HS-5 (cell line): ENCODE measurements around the gene PCDHGA3.
"Not testable (repeated sequence)": the region's sequence is repeated elsewhere in the genome, so short reads cannot be mapped to it uniquely, and the experiment has no call there.

Source experiments
- DNase-seq: peaks from one replicate; pipeline ENCODE4 v3.0.0-alpha.2; 2012; ENCODE audit warnings: low read depth

Gene PCDHGA3

DNA sequence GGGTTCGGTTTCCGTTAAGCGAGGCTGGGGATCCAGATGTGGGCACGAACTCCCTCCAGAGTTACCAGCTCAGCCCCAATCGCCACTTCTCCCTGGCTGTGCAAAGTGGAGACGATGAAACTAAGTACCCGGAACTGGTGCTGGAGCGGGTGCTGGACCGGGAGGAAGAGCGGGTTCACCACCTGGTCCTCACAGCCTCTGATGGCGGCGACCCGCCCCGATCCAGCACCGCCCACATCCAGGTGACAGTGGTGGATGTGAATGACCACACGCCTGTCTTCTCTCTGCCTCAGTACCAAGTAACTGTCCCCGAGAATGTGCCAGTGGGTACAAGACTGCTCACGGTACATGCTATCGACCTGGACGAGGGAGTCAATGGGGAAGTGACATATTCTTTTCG, 39.7 kb downstream of the PCDHGA3 start:
- no peak for DNase-seq

- DNase-seq, result no peak
These were observed 41.0 kb downstream of the PCDHGA3 start for GRCh38 chr5:141384471-141385267.

DNA sequence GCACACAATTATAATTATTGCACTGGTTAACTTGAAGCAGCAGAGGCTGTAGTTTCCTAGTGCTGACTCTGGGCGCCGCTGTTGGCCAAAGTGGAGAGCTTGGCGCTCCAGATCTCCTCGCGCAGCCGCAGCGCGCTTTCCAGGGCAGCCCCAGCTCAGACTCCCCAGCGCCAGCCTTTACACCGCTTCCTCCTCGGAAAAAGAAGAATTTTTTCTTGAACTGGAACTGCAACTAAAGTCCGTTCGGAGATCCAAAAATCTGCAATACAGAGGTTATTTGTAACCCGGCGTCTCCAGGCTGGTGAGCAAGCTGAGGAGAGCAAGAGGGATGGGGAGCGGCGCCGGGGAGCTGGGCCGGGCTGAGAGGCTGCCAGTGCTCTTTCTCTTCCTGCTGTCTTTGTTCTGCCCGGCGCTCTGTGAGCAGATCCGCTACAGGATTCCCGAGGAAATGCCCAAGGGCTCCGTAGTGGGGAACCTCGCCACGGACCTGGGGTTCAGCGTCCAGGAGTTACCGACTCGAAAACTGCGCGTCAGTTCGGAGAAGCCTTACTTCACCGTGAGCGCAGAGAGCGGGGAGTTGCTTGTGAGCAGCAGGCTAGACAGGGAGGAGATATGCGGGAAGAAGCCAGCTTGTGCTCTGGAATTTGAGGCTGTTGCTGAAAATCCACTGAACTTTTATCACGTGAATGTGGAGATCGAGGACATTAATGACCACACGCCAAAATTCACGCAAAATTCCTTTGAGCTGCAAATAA, 44.1 kb downstream of the PCDHGA3 start, which contains the start of gene PCDHGB4:
PCDHGB4 (plus strand) TSS at position 142 of the 755 bp plus-strand sequence; CDS start at position 329, 187 bp downstream.
- DNase-seq, result not testable (repeated sequence)

DNA sequence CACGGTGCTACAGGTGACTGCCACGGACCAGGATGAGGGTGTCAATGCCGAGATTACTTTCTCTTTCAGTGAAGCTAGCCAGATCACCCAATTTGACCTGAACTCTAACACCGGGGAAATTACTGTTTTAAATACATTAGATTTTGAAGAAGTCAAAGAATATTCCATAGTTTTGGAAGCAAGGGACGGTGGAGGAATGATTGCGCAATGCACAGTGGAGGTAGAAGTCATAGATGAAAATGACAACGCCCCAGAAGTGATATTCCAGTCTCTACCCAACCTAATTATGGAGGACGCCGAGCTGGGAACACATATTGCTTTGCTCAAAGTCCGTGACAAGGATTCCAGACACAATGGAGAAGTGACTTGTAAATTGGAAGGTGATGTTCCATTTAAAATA, 45.0 kb downstream of the PCDHGA3 start:
- no peak for DNase-seq

DNA sequence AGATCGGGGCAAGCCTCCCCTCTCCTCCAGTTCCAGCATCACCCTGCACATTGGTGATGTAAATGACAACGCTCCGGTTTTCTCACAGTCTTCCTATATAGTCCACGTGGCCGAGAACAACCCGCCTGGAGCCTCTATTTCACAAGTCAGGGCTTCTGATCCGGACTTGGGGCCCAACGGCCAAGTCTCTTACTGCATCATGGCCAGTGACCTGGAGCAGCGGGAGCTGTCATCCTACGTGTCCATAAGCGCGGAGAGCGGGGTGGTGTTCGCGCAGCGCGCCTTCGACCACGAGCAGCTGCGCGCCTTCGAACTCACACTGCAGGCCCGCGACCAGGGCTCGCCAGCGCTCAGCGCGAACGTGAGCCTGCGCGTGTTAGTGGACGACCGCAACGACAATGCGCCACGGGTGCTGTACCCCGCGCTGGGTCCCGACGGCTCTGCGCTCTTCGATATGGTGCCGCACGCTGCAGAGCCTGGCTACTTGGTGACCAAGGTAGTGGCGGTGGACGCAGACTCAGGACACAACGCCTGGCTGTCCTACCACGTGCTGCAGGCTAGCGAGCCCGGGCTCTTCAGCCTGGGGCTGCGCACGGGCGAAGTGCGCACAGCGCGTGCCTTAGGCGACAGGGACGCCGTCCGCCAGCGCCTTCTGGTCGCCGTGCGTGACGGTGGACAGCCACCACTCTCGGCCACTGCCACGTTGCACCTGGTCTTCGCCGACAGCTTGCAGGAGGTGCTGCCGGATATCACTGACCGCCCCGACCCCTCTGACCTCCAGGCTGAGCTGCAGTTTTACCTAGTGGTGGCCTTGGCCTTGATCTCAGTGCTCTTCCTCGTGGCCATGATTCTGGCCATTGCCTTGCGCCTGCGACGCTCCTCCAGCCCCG, 45.8 kb downstream of the PCDHGA3 start:
- no peak for DNase-seq

- DNase-seq, result no peak
These were observed 49.0 kb downstream of the PCDHGA3 start, which contains the start of gene PCDHGA8 for GRCh38 chr5:141392429-141393198. TSS of gene PCDHGA8 (plus strand) at chr5:141392633. CDS start at chr5:141392814, 181 bp downstream.

DNA sequence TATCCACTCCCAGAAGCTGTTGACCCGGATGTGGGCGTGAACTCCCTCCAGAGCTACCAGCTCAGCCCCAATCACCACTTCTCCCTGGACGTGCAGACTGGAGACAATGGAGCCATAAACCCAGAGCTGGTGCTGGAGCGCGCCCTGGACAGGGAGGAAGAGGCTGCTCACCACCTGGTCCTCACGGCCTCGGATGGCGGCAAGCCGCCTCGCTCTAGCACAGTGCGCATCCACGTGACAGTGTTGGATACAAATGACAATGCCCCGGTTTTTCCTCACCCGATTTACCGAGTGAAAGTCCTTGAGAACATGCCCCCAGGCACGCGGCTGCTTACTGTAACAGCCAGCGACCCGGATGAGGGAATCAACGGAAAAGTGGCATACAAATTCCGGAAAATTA, 49.6 kb downstream of the PCDHGA3 start:
- DNase-seq, result no peak

DNA sequence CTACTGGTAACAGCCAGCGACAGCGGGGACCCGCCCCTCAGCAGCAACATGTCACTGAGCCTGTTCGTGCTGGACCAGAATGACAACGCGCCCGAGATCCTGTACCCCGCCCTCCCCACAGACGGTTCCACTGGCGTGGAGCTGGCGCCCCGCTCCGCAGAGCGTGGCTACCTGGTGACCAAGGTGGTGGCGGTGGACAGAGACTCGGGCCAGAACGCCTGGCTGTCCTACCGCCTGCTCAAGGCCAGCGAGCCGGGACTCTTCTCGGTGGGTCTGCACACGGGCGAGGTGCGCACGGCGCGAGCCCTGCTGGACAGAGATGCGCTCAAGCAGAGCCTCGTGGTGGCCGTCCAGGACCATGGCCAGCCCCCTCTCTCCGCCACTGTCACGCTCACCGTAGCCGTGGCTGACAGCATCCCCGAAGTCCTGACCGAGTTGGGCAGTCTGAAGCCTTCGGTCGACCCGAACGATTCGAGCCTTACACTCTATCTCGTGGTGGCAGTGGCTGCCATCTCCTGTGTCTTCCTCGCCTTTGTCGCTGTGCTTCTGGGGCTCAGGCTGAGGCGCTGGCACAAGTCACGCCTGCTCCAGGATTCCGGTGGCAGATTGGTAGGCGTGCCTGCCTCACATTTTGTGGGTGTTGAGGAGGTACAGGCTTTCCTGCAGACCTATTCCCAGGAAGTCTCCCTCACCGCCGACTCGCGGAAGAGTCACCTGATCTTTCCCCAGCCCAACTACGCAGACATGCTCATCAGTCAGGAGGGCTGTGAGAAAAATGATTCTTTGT, 51.0 kb downstream of the PCDHGA3 start:
- not testable (repeated sequence) for DNase-seq
